DMS 273 (cell line): ENCODE measurements around the gene ETFDH.
"Not testable (repeated sequence)": the region's sequence is repeated elsewhere in the genome, so short reads cannot be mapped to it uniquely, and the experiment has no call there.

Experiments
- DNase-seq: peaks from one replicate; lab custom pipeline; 2025; ENCODE audit not compliant: unreplicated experiment; lab: John Stamatoyannopoulos, UW

Gene ETFDH

GRCh38 chr4:158678767-158679166 lies 6.7 kb downstream of the ETFDH start:
- DNase-seq, result no peak

GRCh38 chr4:158681629-158682028 lies 9.5 kb downstream of the ETFDH start:
- DNase-seq, result no peak

GRCh38 chr4:158682066-158682465 lies 10.0 kb downstream of the ETFDH start:
- DNase-seq, result peak; percentile 26

- DNase-seq, result no peak
Measured at GRCh38 chr4:158688813-158689212, 16.7 kb downstream of the ETFDH start.

- no peak for DNase-seq
Measured at GRCh38 chr4:158704274-158704673, 32.2 kb downstream of the ETFDH start.

GRCh38 chr4:158710814-158711213 lies 38.7 kb downstream of the ETFDH start:
- DNase-seq, result peak; percentile 25

GRCh38 chr4:158712622-158713021 lies 40.5 kb downstream of the ETFDH start:
- DNase-seq, result not testable (repeated sequence)

GRCh38 chr4:158714937-158715336 lies 42.8 kb downstream of the ETFDH start:
- DNase-seq, result no peak

GRCh38 chr4:158715802-158716201 lies 43.7 kb downstream of the ETFDH start:
- DNase-seq, result no peak

GRCh38 chr4:158721680-158722079 lies 49.6 kb downstream of the ETFDH start:
- DNase-seq, result no peak

- peak; percentile 57 for DNase-seq
Measured at GRCh38 chr4:158722291-158722916, 50.3 kb downstream of the ETFDH start.

- DNase-seq, result peak; percentile 92
Measured at GRCh38 chr4:158722917-158723793, 51.1 kb downstream of the ETFDH start, which contains the start of gene PPID. PPID (minus strand) TSS chr4:158723396; CDS start chr4:158723288, 108 bp downstream.

GRCh38 chr4:158724637-158725036 lies 52.5 kb downstream of the ETFDH start:
- DNase-seq, result no peak

GRCh38 chr4:158726633-158727032 lies 54.5 kb downstream of the ETFDH start:
- no peak for DNase-seq

GRCh38 chr4:158728236-158728635 lies 56.1 kb downstream of the ETFDH start:
- DNase-seq, result no peak

GRCh38 chr4:158729716-158730559 lies 57.8 kb downstream of the ETFDH start:
- DNase-seq, result peak; percentile 67

GRCh38 chr4:158738866-158739265 lies 66.8 kb downstream of the ETFDH start:
- DNase-seq, result no peak

- no peak for DNase-seq
Measured at GRCh38 chr4:158739600-158739999, 67.5 kb downstream of the ETFDH start.

- DNase-seq, result no peak
Measured at GRCh38 chr4:158741326-158742021, 69.4 kb downstream of the ETFDH start.

- DNase-seq, result not testable (repeated sequence)
Measured at GRCh38 chr4:158746537-158746936, 74.4 kb downstream of the ETFDH start.

- DNase-seq, result no peak
Measured at GRCh38 chr4:158750379-158750778, 78.3 kb downstream of the ETFDH start.
